Superior temporal gyrus (tissue), 1 donor: ENCODE results near the gene AKAP6.
"Not testable (repeated sequence)": the region's sequence is repeated elsewhere in the genome, so short reads cannot be mapped to it uniquely, and the experiment has no call there.

Experiments used
- DNase-seq: peaks from one replicate; pipeline ENCODE4 v3.0.0-alpha.2; 2016; ENCODE audit errors: extremely low spot score

AKAP6 gene

DNA sequence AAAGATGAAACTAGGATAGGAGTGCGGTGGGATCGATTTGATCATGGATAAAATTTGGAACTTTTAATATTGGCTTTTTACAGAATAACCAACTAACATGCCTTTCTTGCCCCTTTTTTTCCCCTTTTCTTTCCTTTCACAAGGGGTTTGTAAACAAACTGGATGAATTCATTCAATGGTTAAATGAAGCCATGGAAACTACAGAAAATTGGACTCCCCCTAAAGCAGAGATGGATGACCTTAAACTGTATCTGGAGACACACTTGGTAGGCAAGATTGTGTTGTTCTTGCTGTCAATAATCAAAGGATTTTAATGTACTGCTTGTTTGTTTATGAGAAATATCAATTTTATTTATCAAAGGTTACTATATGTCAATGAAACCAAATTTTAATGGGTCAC lies 247.9 kb downstream of the AKAP6 start:
- DNase-seq, result no peak

DNA sequence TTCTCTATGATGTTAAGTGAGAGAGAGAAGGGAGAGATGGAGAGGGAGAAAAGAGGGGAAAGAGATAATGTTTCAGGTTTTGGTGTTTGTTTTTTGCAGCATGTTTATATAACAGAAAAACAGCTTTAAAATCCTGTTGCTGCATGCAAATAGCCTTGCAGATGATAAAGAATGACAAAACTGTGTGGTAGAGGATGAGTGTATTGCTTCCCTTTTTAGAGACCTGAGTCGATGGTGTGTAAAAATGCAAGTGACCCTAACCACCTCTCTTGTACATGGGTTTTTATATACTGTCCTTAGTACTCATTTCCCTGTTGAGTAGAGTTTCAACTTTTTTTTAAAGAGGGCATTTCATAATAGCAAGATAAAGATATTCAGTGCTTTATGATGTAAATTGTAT lies 249.1 kb downstream of the AKAP6 start:
- no peak for DNase-seq

DNA sequence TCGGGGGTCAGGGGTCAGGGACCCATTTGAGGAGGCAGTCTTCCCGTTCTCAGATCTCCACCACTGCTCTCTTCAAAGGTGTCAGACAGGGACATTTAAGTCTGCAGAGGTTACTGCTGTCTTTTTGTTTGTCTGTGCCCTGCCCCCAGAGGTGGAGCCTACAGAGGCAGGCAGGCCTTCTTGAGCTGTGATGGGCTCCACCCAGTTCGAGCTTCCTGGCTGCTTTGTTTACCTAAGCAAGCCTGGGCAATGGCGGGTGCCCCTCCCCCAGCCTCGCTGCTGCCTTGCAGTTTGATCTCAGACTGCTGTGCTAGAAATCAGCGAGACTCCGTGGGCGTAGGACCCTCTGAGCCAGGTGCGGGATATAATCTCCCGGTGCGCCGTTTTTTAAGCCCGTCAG lies 254.3 kb downstream of the AKAP6 start:
- DNase-seq, result not testable (repeated sequence)

DNA sequence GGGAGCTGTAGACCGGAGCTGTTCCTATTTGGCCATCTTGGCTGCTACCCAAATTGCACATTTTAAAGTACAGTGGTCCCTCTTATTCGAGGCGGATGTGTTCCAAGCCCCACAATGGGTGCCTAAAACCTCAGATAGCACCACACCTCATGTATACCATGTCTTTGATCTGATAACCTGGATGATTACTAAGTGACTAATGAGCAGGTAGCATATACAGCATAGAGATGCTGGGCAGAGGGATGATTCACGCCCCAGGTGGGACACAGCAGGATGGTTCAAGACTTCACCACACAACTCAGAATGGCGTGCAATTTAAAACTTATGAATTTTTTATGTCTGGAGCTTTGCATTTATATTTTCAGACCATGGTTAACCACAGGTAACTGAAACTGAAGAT lies 255.0 kb downstream of the AKAP6 start:
- no peak for DNase-seq

DNA sequence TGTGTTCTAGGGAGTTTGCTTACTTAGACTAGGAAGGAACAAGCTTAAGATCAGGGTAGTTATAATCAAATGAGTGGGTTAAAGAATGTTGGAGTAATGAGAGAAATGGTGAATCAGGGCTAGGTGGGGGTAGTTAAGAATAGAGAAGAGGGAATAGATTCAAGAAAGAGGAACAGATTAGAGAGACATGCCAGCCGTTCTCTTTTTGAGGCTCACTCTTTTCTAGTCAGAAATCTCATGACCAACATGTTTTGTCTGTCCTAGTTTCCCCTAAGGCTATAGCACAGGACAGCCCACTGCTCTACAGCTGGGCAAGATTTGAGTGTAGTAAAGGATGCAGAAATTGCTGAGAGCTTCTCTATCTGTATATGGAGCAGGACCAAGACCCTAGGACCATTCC lies 258.4 kb downstream of the AKAP6 start:
- DNase-seq, result no peak

DNA sequence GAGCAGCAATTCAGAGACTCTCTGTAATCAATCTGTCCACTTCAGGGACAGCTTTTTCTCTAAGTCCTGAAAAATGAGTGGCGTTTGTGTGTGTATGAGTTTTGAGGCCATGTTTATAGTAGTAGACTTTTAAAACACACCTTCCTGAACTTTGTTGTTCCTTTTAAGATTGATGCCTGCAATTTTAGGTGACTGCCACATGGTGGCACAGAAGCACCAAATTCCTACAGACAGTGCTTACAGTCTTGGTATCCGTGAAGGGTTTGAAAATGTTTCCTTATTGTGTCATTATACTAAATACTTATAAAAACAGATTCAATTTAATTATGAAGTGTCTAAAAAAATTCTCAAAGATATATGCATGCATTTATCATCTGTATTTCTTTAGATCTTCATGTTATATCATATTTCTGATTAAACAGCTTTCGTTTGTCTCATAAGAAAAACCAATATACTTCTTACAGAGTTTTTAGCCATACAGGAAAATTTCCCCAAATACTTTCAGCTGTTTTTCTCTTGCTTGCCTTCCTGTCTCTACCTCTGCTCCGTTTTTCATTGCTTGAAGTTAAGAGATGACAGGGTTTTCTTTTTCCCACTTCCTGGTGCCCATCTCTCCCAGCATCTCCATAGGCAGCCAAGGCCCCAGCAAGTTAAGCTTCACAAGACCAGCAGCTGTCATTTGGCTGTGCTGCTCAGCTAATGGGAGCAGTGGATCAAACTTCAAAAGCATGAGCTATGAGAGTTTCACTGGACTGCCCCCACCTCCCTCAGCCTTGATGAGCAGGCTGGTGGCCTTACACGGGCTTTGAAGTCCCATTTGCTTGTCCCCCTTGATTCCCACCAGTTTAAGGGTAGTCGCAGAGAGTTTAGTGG lies 259.6 kb downstream of the AKAP6 start:
- DNase-seq, result no peak

DNA sequence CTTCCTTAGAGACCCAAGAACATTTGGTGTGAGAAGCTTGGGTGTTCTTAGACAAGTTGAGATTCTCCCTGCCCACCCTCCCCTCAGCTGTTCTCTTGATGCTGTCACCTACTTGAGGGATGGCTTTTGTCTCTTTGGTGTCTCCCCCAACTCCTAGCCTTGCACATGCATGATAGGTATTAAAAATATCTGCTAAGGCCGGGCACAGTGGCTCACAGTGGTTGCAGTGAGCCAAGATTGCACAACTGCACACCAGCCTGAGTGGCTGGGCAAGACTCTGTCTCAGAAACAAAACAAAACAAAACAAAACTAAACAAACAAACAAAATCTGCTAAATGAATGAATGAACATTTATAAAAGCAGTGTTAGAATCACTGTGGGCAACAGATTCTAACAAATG lies 261.1 kb downstream of the AKAP6 start:
- no peak for DNase-seq

DNA sequence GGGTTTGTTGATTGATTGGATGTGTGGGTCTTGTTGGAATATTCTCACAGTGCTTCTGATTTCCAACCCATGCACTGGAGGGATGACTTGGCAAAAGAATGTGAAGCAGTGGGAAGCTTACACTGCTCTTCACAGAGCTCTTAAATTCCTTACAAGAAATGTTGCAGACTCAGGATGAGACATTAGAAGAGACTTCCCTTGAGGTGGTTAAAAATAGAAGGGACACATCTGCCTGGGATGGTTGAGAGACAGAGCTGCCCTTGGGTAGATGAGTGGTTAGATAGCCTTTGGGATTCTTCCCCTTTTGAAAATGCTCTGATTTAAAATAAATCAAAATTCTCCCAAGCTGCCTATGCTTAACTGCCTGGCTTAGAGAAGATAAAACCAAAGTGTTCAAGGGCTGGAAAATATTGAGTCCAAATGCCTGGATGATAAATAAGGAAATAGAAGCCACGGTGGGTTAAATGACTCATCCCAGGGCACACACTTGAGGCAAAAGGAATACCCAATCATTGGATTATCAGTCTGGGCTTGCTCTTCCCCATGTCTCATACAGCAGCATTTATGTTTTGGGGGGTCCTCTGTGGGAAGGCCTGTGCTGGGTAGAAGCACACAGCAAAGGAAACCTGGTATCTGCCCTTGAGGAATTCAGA lies 264.3 kb downstream of the AKAP6 start:
- DNase-seq, result no peak

DNA sequence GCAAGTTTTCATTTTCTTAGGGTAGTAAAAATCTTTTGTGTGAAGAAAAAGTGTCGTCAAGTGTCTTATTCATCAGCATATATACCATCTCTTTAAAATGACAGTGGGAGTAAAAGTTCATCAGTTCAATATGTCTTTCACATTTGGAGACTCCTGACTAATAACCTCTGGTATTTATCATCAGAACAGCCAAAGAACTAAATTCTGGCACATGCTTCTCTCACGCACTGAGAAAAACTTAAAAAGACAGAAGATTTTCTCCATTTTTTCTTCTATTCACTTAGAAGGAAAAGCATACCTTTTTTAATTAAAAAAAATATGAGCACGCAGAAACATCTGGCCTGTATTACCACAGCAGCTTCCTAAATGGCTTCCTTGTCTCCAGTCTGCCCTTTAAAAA lies 265.7 kb downstream of the AKAP6 start:
- DNase-seq, result no peak

DNA sequence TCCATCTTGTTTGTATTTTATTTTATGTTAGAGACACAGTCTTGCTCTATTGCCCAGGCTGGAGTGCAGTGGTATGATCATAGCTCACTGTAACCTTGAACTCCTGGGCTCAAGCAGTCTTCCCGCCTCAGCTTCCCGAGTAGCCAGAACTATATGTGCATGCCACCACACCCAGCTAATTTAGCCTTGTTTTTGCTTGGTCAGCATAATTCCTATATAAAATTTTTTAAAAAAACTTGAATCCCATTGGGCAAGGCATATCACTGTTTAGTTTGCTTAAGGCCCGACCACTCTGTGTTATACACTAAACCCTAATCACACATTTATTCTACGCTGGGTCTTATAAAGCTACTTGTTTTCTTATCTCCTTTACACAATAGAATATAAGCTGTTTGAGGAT lies 266.4 kb downstream of the AKAP6 start:
- no peak for DNase-seq

DNA sequence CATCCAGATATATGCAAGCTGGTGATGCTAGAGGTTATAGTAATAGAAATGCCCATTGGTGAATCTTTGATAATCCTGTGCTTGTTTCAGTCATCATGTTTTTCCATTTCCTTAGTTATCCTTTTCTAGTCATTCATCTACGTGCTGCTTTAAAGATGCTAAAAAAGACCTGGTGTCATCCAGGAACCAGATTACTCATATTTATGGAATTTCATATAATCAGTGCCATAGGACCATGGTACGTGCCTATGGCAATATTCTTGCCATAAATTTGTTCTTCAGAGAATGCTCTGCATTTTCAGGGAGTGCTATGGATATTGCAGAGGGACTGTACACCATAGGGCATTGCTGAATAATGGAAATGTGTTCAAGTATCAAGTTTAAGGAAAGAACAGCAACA lies 267.3 kb downstream of the AKAP6 start:
- no peak for DNase-seq

DNA sequence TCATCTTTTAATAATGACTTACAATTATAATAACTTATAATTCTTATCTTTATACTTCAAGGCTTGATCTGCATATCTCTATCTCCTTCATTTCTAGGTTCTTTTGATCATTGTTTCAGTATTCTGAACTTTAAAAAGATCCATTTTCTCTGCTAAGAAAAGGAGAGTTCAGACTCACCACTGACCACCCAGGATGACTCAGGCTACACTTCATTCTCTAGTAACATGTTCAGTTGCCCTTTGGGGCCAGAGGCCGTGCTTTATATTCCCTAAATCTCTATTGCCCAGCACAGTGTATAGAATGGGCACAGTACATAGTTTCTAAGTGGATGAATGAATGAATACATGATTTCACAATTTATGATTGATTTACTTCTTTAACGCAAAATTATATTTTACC lies 268.7 kb downstream of the AKAP6 start:
- no peak for DNase-seq

DNA sequence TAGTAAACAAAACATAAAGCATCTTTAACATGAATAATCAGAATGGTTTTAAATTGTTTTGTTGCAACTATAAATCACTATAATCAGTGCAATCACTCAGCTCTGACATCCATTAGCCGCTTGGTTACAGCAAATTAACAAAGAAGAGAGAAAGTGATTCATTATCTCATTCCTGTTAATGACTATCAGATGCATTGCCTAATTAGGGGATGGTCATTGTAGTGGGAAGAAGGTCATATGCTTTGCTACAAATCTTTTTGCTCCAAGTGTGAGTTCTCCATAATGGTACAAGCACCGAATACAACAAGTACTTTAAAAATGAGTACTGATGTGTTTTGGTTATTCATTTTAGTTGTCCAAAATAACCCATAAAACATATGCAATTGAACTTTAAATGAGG lies 272.0 kb downstream of the AKAP6 start:
- no peak for DNase-seq

DNA sequence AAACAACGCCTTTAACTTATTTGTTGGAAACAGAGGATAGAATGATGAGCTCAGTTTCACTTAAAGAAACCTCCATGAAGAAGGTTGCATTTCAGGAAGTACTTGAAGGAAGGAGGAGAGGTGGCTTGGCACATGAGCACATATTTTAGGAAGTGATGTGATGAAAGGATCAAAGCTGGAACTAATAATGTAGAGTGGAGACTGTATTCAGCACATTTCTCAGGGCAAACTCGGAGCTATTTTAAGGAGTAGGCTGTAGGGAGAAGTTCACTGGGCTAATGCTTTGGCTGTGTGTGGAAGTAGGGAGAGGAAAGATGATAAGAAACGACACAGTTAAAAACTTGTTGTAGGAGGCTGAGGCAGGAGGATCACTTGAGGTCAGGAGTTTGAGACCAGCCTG lies 272.8 kb downstream of the AKAP6 start:
- DNase-seq, result no peak

DNA sequence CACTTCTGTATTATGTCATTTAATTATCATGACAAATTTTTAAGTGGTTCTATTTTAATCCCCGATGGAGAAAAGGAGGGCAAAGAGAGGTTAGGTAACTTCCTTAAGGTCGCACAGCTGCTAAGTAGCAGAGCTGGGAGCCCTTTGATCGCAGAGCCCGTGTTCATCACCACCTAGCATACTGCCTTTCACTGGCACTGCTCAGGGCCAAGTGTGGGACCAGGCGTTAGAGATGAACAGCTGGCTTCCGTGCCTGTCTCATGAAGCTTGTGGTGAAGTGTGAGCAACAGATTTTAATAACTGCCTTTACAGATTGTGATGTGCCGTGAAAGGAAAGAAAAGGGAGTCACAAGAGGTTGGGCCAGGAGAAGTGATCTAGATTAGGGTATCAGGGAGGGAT lies 273.6 kb downstream of the AKAP6 start:
- no peak for DNase-seq

DNA sequence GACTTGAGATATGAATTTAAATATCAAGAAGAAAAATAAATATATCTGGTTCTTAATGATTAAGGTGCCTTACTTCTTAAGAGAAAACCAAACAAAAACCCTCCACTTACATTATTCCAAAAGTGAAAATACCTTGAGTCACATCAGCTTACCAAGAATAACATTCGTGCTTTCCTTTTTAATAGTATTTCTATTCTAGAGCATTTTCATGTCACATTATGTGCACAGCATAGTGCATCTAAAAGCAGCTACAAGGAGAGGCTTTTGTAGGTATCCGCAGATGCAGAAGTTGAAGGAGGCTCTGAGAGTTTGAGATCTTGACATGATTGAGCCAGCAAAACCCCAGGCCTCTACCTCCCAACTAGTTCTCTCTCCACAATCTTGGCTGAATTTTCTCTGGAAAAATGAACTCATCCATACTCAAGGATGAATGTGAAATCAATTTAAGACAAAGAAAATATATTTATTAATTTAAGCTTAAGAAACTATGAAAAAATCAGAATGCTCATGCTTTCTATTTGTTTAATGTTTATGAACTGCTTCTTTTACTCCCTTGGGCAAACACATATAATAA lies 275.0 kb downstream of the AKAP6 start:
- no peak for DNase-seq

DNA sequence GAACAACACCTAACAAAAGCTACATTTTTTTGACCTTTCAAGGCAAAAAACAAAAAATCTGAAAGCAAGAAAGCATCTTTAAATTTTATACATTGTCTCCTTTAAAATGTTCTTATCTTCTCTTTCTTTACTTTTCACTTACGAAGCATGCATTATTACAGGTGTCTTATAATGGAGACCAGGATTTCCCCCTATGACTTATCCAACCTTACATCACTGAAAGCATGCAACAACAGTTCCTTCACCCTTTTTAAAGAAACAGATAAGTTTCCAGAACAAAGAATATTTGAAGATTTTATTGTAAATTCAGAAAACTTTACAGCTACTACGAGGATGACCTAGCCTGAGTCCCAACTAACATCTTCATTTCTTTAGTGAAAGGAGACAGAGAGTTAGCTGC lies 277.2 kb downstream of the AKAP6 start:
- no peak for DNase-seq

DNA sequence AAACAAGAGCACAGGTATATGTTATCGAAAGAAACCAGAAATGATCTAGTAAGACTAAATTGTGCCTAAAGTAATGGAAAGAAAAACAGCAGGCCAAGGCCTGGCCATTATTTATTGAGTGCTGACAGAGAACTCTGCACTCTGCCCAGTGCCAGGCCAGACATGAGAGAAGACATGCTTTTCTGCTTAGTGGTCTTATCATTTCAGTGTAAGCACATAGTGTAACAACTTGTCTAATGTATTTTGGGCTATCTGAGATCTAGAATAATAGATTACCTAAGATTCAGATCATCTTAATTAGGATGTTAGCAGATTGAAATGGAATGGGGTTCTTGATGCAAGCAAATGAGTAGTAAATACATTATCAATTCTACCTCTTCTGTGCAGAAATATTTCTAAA lies 278.3 kb downstream of the AKAP6 start:
- no peak for DNase-seq

DNA sequence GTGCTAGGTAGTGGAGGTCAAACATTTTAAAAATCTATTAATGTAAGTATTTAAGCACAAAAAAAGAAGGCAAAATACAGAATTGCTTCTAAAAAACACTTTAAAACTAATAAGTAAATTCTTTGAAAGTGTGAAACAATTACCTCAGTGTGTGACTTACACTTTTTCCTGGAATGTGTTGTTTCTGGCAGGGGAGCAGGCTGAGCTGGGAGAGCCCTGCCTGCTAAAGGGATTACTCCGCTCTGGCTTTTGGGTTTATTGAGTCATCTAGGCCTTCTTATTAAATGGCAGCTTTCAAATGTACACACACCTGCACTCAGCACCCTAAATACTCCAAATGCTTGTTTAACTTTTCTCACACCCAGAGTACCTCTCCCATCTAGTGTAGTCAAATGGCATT lies 279.8 kb downstream of the AKAP6 start:
- DNase-seq, result no peak

DNA sequence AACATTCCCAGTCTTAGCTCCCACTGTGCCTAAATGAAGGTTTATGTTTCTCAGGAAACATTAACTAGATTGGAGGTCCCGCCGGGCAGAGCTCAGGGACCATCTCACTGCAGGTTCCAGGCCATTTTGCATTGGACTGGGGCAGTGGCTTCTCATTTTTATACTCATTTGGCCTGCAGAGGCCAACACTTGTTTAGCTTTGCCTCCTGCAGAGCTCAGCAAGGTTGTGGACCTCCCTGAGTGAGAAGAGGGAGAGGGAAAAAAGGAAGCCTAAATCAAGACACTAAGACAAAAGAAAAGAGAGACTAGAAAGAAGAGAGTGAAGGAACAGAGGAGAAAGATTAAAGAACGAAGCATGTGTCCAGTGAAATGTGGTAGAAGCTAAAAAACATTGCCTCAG lies 280.3 kb downstream of the AKAP6 start:
- DNase-seq, result no peak

DNA sequence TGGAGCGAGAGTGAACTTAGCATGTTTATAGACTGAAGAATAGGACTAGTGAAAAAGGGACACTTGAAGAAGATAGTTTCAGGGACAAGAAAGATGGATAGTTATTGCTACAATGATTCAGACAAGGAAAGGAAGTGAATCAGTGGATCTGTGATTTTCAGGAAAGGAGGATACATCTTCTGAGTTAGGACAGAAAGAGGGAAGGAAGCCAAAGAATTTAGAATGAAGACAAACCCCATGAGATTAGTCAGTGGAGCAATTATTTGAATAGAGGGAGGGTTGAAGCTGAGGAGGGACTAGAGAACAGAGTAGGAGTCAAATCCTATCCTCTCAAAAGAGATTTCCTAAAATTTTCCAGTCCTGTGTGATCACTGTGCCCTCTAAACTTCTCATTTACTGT lies 282.7 kb downstream of the AKAP6 start:
- no peak for DNase-seq

DNA sequence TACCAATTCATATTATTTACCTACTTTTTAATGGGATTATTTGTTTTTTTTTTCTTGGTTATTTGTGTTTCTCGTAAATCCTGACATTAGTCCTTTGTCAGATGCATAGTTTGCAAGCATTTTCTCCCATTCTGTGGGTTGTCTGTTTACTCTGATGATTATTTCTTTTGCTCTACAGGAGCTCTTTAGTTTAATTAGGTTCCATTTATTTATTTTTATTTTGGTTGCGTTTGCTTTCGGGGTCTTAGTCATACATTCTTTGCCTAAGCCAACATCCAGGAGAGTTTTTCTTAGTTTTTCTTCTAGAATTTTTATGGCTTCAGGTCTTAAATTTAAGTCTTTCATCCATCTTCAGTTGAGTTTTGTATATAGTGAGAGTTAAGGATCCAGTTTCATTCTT lies 289.9 kb downstream of the AKAP6 start:
- no peak for DNase-seq

DNA sequence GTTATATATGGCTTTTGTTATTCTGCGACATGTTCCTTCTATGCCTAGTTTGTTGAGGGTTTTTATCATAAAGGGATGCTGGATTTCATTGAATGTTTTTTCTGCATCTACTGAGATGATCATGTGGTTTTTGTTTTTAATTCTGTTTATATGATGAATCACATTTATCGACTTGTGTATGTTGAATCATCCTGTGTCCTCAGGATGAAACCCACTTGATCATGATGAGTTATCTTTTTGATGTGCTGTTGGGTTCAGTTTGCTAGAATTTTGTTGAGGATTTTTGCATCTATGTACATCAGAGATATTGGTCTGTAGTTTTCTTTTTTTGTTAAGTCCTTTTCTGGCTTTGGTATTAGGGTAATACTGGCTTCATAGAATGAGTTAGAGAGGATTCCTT lies 291.2 kb downstream of the AKAP6 start:
- DNase-seq, result no peak
